ENCODE results near the gene SYNDIG1L. TPM values are rescaled to one million over a fixed set of nuclear protein-coding genes. Genes with fewer than 3 reads are reported as not detected.
A peak's percentile ranks its signal among the peaks of the same experiment; 100 is the strongest.

SYNDIG1L gene
- total RNA-seq, 1 experiment from 2014 or later = 0.33 TPM

DNA sequence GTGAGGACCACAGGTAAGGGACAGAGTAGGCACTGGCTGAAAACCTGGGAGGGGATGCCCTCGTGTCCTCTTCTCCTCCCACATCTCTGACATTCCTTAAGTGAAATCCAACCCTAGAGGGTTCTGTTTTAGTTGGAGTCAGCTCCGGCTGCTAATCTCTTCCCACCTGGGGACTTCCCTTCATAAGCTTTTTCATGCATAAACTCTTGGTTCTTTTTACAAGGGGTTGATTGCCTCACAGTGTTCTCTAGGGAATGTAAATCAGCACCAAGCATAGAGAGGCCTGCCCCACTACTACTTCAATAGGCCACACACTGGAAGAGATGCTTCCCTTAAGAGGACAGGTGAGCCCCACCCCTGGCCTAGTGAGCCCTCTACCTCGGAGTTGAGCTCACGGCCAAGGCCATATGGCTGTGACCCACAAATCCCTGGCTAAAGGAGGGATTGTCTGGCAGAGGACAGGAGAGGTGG lies 3.2 kb upstream of the SYNDIG1L start:
- Mint-ChIP-seq H3K36me3 (ENCODE audit: insufficient read depth in 1 of 3, low read depth in 3 of 3) (no peaks in the 10 kb centered on the region), H3K9me3 (no peaks in the 10 kb centered on the region), H3K4me3 (peak overlapping the region in 1 of 2 experiments; percentile 64; a peak in 4 of 5 replicates), H3K27me3 (ENCODE audit: low read depth) (peaks cover 24% of the 10 kb centered on the region), H3K27ac (peak overlapping the region; percentile 63 to 92 (median 88); a peak in 6 of 7 replicates), H3K4me1 (peaks cover 67 to 83% of the 10 kb centered on the region in 2 experiments)
- peak; percentile 81 for DNase-seq
- H3K79me2 ChIP-seq (ENCODE audit: insufficient read depth, low read length) = no peaks in the 10 kb centered on the region
- H3K27me3 ChIP-seq (ENCODE audit: insufficient read depth, low read length) = no peaks in the 10 kb centered on the region; the same call in 1 of the 2 replicates
- H2BK120ac ChIP-seq (ENCODE audit: low read depth, low read length, poor library complexity, severe bottlenecking) = no peak overlapping the region
- H3K18ac ChIP-seq (ENCODE audit: insufficient read length, low read depth, low read length) = no peak overlapping the region
- peaks cover 4% of the 10 kb centered on the region for H3K23me2 ChIP-seq (ENCODE audit: insufficient read length, low read depth, low read length, poor library complexity, severe bottlenecking)
- no peak overlapping the region for H3K9ac ChIP-seq (ENCODE audit: extremely low read depth, insufficient read length, low read length)
- no peak overlapping the region for H3K14ac ChIP-seq (ENCODE audit: insufficient read depth, low read length)
- H2AFZ ChIP-seq (ENCODE audit: low read length) = no peak overlapping the region
- no peaks in the 10 kb centered on the region for H4K20me1 ChIP-seq (ENCODE audit: control insufficient read depth, insufficient read depth, insufficient read length)
- no peak overlapping the region for H4K5ac ChIP-seq (ENCODE audit: insufficient read length, low read depth, low read length)
- no peak overlapping the region for H2AK5ac ChIP-seq (ENCODE audit: insufficient read length, low read length)
- H3K56ac ChIP-seq (ENCODE audit: insufficient read length, low read depth, low read length) = no peak overlapping the region
- H2BK15ac ChIP-seq (ENCODE audit: low read depth, low read length) = no peak overlapping the region
- TF ChIP-seq, protein P1, sequence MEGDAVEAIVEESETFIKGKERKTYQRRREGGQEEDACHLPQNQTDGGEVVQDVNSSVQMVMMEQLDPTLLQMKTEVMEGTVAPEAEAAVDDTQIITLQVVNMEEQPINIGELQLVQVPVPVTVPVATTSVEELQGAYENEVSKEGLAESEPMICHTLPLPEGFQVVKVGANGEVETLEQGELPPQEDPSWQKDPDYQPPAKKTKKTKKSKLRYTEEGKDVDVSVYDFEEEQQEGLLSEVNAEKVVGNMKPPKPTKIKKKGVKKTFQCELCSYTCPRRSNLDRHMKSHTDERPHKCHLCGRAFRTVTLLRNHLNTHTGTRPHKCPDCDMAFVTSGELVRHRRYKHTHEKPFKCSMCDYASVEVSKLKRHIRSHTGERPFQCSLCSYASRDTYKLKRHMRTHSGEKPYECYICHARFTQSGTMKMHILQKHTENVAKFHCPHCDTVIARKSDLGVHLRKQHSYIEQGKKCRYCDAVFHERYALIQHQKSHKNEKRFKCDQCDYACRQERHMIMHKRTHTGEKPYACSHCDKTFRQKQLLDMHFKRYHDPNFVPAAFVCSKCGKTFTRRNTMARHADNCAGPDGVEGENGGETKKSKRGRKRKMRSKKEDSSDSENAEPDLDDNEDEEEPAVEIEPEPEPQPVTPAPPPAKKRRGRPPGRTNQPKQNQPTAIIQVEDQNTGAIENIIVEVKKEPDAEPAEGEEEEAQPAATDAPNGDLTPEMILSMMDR (conservative IDR thresholded peaks at IDR 0.05) = no peak
- no peak overlapping the region for H2BK12ac ChIP-seq (ENCODE audit: insufficient read length, low read depth, low read length)
- H3K4me1 ChIP-seq (ENCODE audit: insufficient read depth, low read length) = peaks cover 16% of the 10 kb centered on the region; the same call in 1 of the 2 replicates
- no peak overlapping the region for H3K4ac ChIP-seq (ENCODE audit: low read depth, low read length)
- peak overlapping the region; percentile 50 for H3K27ac ChIP-seq (ENCODE audit: insufficient read length, low read depth, low read length)
- no peaks in the 10 kb centered on the region for H3K9me3 ChIP-seq (ENCODE audit: control insufficient read depth, low read depth, low read length)
- no peak overlapping the region for H4K8ac ChIP-seq (replicated peaks; ENCODE audit: insufficient read length, low read depth, low read length)
- H3T11ph ChIP-seq (ENCODE audit: low read length) = no peak overlapping the region
- no peak overlapping the region for H4K91ac ChIP-seq (ENCODE audit: insufficient read length, low read depth, low read length)
- H2BK5ac ChIP-seq (ENCODE audit: insufficient read length, low read length) = no peak overlapping the region
- peak overlapping the region; percentile 21 for H3K4me2 ChIP-seq (ENCODE audit: insufficient read depth, insufficient read length, low read length)
- H2BK20ac ChIP-seq (ENCODE audit: low read depth, low read length, poor library complexity, severe bottlenecking) = no peak overlapping the region
- no peaks in the 10 kb centered on the region for H3K79me1 ChIP-seq (ENCODE audit: insufficient read depth, low read depth, low read length, poor library complexity, severe bottlenecking)
- H3K23ac ChIP-seq (ENCODE audit: insufficient read length, low read depth, low read length) = no peak overlapping the region
- WGBS (ENCODE audit: extremely low coverage, insufficient read length, low lambda C conversion rate) = no CpG with 5 or more reads among the region's 4 CpGs
